Calu3 (cell line): Measurements from ENCODE around the gene CPED1. TPM values are rescaled to one million over a fixed set of nuclear protein-coding genes. Genes with fewer than 3 reads are reported as not detected.

ENCODE experiments used
- BruUV-seq: library from RNA; stranded (reverse); fragments of 400-500 nt; replicated peaks from 2 replicates; lab custom pipeline; 2021; lab: Mats Ljungman, UMichigan
- CTCF ChIA-PET: fragments of 300-600 bp; sonication (Branson Sonifier 250); formaldehyde crosslinking; loops from one replicate; lab custom pipeline; 2022; ENCODE audit warnings: antibody characterized with exemption; lab: Charles Lee
- DNase-seq: peaks from one replicate; pipeline ENCODE4 v3.0.0; 2022
- H3K27ac Mint-ChIP-seq: one replicate; pipeline ENCODE4 v1.8.0; 2022; ENCODE audit warnings: mixed read lengths; ENCODE audit not compliant: unreplicated experiment
- H3K27me3 Mint-ChIP-seq: one replicate; pipeline ENCODE4 v1.8.0; 2022; ENCODE audit warnings: mixed read lengths; ENCODE audit not compliant: unreplicated experiment
- H3K36me3 Mint-ChIP-seq: one replicate; pipeline ENCODE4 v1.8.0; 2022; ENCODE audit warnings: mild to moderate bottlenecking, moderate library complexity, mixed read lengths; ENCODE audit not compliant: insufficient read depth, unreplicated experiment
- H3K4me1 Mint-ChIP-seq: one replicate; pipeline ENCODE4 v1.8.0; 2022; ENCODE audit warnings: mild to moderate bottlenecking, low read depth, mixed read lengths; ENCODE audit not compliant: unreplicated experiment
- H3K4me3 Mint-ChIP-seq: one replicate; pipeline ENCODE4 v1.8.0; 2022; ENCODE audit warnings: mild to moderate bottlenecking, low read depth, moderate library complexity, mixed read lengths; ENCODE audit not compliant: unreplicated experiment
- H3K9me3 Mint-ChIP-seq: one replicate; pipeline ENCODE4 v1.8.0; 2022; ENCODE audit warnings: low read depth, mixed read lengths; ENCODE audit not compliant: unreplicated experiment
- intact Hi-C: fragments of 100-400 bp; cut with micrococcal nuclease; formaldehyde crosslinking; loops from one replicate; pipeline ENCODE4 v1.10.0; 2022; ENCODE audit not compliant: unreplicated experiment
- total RNA-seq: library from RNA; stranded (reverse); gene quantifications from 2 replicates; pipeline ENCODE4 v1.2.3, GENCODE V29; 2022
- TF ChIP-seq, protein P1 (sequence below): fragments of 200-600 bp; IDR thresholded peaks from one replicate; pipeline ENCODE4 v1.8.0; 2022; ENCODE audit warnings: antibody characterized with exemption; ENCODE audit not compliant: unreplicated experiment

Gene CPED1
- total RNA-seq, 1 experiment from 2014 or later, result 0.24 TPM

DNA sequence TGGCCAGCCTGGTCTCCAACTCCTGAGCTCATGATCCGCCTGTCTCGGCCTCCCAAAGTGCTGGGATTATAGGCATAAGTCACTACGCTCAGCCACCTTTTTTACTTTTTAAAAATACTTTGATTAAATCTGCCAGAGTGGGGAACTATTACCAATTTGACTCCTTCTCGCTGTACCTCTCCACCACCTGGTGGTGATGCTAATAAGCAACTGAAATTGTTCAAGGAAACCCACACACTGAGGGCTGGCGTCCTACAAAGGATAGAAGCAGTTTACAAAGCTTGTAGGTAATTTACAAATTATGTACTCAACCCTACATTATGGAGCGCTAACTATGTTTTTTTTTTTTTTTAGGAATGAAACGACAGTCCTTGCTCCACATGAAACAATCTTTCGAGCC lies 111.1 kb downstream of the CPED1 start:
- Mint-ChIP-seq H3K4me3 (no peak overlapping the region), H3K36me3 (peaks cover 10% of the 10 kb centered on the region), H3K27me3 (no peaks in the 10 kb centered on the region), H3K27ac (no peak overlapping the region), H3K9me3 (peaks cover 8% of the 10 kb centered on the region), H3K4me1 (peaks cover 41% of the 10 kb centered on the region)
- DNase-seq, result no peak
- TF ChIP-seq, protein P1, sequence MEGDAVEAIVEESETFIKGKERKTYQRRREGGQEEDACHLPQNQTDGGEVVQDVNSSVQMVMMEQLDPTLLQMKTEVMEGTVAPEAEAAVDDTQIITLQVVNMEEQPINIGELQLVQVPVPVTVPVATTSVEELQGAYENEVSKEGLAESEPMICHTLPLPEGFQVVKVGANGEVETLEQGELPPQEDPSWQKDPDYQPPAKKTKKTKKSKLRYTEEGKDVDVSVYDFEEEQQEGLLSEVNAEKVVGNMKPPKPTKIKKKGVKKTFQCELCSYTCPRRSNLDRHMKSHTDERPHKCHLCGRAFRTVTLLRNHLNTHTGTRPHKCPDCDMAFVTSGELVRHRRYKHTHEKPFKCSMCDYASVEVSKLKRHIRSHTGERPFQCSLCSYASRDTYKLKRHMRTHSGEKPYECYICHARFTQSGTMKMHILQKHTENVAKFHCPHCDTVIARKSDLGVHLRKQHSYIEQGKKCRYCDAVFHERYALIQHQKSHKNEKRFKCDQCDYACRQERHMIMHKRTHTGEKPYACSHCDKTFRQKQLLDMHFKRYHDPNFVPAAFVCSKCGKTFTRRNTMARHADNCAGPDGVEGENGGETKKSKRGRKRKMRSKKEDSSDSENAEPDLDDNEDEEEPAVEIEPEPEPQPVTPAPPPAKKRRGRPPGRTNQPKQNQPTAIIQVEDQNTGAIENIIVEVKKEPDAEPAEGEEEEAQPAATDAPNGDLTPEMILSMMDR, result no peak
- BruUV-seq, result no TSS peak
- CTCF ChIA-PET, result interaction anchor here (1.5 kb wide), 1 partner anchor 110 kb away, joined by 3 read pairs; no protein-coding TSS in a partner anchor
- intact Hi-C loops, result no loop called here

DNA sequence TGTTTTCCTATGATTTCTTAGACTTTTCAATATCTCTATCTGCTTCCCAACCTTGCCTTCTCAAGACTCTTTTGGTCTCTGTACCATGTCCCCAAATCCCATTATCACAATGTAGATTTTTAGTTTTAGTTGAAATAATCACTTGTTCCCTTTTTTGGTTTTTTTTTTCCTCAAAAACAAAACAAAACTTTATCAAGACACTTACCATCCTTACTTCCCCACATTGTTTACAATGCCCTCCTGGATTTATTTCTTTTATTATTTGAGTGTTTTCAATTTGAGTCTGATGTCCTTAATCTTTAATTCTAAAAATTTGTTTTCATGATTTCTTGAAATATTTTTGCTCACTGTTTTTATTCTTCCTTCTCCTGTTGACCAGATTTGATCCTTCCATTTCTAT lies 112.6 kb downstream of the CPED1 start:
- CTCF ChIA-PET, result no interaction called here

DNA sequence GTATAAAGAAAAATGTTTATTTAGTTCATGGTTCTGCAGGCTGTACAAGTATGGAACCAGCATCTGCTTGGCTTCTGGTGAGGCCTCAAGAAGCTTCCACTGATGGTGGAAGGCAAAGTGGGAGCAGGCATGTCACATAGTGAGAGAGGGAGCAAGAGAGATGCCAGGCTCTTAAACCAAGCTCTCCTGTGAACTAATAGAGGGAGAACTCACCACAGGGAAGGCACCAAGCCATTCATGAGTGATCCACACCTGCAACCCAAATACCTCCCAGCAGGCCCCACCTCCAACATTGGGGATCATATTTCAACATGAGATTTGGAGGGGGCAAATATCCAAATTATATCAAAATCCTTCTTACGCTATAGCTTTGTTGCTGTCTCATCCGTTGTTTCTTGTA lies 113.1 kb downstream of the CPED1 start:
- Mint-ChIP-seq H3K4me3 (no peak overlapping the region), H3K27me3 (no peaks in the 10 kb centered on the region), H3K9me3 (peaks cover 8% of the 10 kb centered on the region), H3K4me1 (peaks cover 41% of the 10 kb centered on the region), H3K36me3 (peaks cover 10% of the 10 kb centered on the region), H3K27ac (peak overlapping the region; percentile 89)
- BruUV-seq, result no TSS peak
- intact Hi-C loops, result no loop called here
- no peak for DNase-seq
- TF ChIP-seq, protein P1, result no peak
- CTCF ChIA-PET, result no interaction called here

More for the DNA sequence above, 112.6 kb downstream of the CPED1 start:
- no TSS peak for BruUV-seq
- peak overlapping the region; percentile 89 for H3K27ac Mint-ChIP-seq
- peaks cover 8% of the 10 kb centered on the region for H3K9me3 Mint-ChIP-seq
- H3K4me1 Mint-ChIP-seq, result peaks cover 41% of the 10 kb centered on the region
- no peaks in the 10 kb centered on the region for H3K27me3 Mint-ChIP-seq
- H3K4me3 Mint-ChIP-seq, result no peak overlapping the region
- TF ChIP-seq, protein P1, result no peak
- H3K36me3 Mint-ChIP-seq, result peaks cover 10% of the 10 kb centered on the region
- DNase-seq, result no peak
- intact Hi-C loops, result no loop called here

DNA sequence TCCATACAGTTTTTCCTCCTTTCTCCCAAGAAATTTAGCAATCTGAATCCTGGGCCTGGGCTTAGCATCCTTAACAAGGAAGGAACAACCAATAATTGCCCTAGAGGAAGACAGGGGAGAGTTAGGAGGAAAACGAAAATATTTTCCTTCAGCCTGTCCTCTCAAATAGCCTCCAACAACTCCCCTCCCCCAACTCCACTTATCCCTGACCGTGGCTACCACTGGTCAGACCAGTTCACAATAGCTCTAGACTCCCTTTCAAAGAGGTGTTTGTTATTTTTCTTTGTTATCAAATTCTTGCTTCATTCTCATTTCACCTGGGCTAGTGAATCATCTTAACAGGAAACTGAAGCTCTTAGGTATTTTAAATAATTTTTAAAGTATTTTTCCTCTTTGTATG lies 114.1 kb downstream of the CPED1 start:
- TF ChIP-seq, protein P1, result no peak
- CTCF ChIA-PET, result interaction anchor here (0.7 to 2.1 kb wide), 5 partner anchors 20 to 313 kb away, joined by 3 to 13 read pairs (median 4); partner anchors contain the start of gene CPED1
- Mint-ChIP-seq H3K9me3 (peaks cover 8% of the 10 kb centered on the region), H3K36me3 (peaks cover 10% of the 10 kb centered on the region), H3K27me3 (no peaks in the 10 kb centered on the region), H3K27ac (peak overlapping the region; percentile 89), H3K4me3 (peak overlapping the region; percentile 33), H3K4me1 (peaks cover 37% of the 10 kb centered on the region)
- intact Hi-C loops, result loop anchor here (1.0 kb wide), 1 partner anchor 18 kb away; no protein-coding TSS in a partner anchor
- peak; percentile 76 for DNase-seq
- BruUV-seq, result no TSS peak
